B cell (primary cell): Measurements from ENCODE around the gene EFCAB13. TPM values are rescaled to one million over a fixed set of nuclear protein-coding genes. Genes with fewer than 3 reads are reported as not detected.

Experiments
- ATAC-seq: fragments of 200-7000 bp; cut with Tn5 transposase; one replicate; pipeline ENCODE4 v1.10.0; 2021; ENCODE audit warnings: low read depth, mild to moderate bottlenecking, moderate number of reproducible peaks, moderate library complexity
- CTCF ChIA-PET: fragments of 350-600 bp; sonication (Branson Sonifier 250); formaldehyde crosslinking; loops from one replicate; lab custom pipeline; 2021; ENCODE audit warnings: antibody characterized with exemption, inconsistent platforms; lab: Charles Lee
- POLR2A ChIA-PET: fragments of 350-600 bp; sonication (Branson Sonifier 250); formaldehyde crosslinking; loops from one replicate; lab custom pipeline; 2021; ENCODE audit warnings: antibody characterized with exemption; lab: Charles Lee
- DNase-seq: peaks from one replicate; pipeline ENCODE4 v3.0.0; 2013
- H2AFZ ChIP-seq: 2 replicates; pipeline ENCODE4 v1.6.1; 2012; ENCODE audit warnings: mild to moderate bottlenecking, low read depth, low read length; ENCODE audit not compliant: insufficient read depth, poor library complexity, severe bottlenecking
- H3K27ac ChIP-seq, 2 donors: 1 replicate in 1 of 2; 2 replicates in 1 of 2; pipeline ENCODE4 v1.5.1; 2012 to 2013; ENCODE audit warnings: low read length in 2 of 2, mild to moderate bottlenecking in 2 of 2, moderate library complexity in 1 of 2
- H3K27me3 ChIP-seq, 4 experiments: fragments of 200-600 bp in 1 of 4; sonication (generic) in 1 of 4; replicated peaks in 1 of 4; 1 replicate in 2 of 4; 2 replicates in 2 of 4; pipeline versions ENCODE4 v1.6.1 to v1.7.0; 2013 to 2016; ENCODE audit warnings: low read length in 3 of 4, mild to moderate bottlenecking in 2 of 4, mixed read lengths in 1 of 4, moderate library complexity in 1 of 4; ENCODE audit not compliant: insufficient read depth in 4 of 4, control insufficient read depth in 3 of 4; ENCODE audit errors: control extremely low read depth in 1 of 4
- H3K36me3 ChIP-seq, 2 experiments: replicated peaks in 1 of 2; 1 replicate in 1 of 2; 2 replicates in 1 of 2; pipeline versions ENCODE4 v1.6.1 to v1.7.1; 2013; ENCODE audit warnings: low read length in 1 of 2; ENCODE audit not compliant: insufficient read depth in 2 of 2, control insufficient read depth in 1 of 2; ENCODE audit errors: control extremely low read depth in 1 of 2, extremely low read depth in 1 of 2
- H3K4me1 ChIP-seq, 2 donors: fragments of 200-600 bp in 1 of 2; sonication (generic) in 1 of 2; 1 replicate in 1 of 2; 2 replicates in 1 of 2; pipeline versions ENCODE4 v1.5.1 to v1.6.1; 2013 to 2017; ENCODE audit warnings: low read length in 2 of 2; ENCODE audit not compliant: control insufficient read depth in 2 of 2, insufficient read depth in 2 of 2
- H3K4me2 ChIP-seq: replicated peaks from 2 replicates; pipeline ENCODE3; 2012; ENCODE audit warnings: mild to moderate bottlenecking, low read depth, low read length; ENCODE audit not compliant: poor library complexity, severe bottlenecking
- H3K4me3 ChIP-seq, 5 experiments: fragments of 200-600 bp in 1 of 5; sonication (generic) in 1 of 5; 1 replicate in 3 of 5; 2 replicates in 2 of 5; pipeline versions ENCODE4 v1.5.1 to v1.7.0; 2011 to 2016; ENCODE audit warnings: low read length in 4 of 5, mild to moderate bottlenecking in 4 of 5, low read depth in 2 of 5, control low read depth in 1 of 5, moderate library complexity in 1 of 5; ENCODE audit not compliant: insufficient read depth in 1 of 5; ENCODE audit errors: control extremely low read depth in 1 of 5, extremely low read depth in 1 of 5
- H3K79me2 ChIP-seq: fragments of 200-600 bp; sonication (generic); one replicate; pipeline ENCODE4 v1.6.0; 2016; ENCODE audit warnings: low read length; ENCODE audit not compliant: control insufficient read depth, insufficient read depth
- H3K9ac ChIP-seq: fragments of 200-600 bp; sonication (generic); 2 replicates; pipeline ENCODE4 v1.6.1; 2017; ENCODE audit warnings: mild to moderate bottlenecking, low read length, moderate library complexity
- H3K9me3 ChIP-seq, 3 donors: one replicate each; pipeline versions ENCODE4 v1.6.1 to v1.7.1; 2013; ENCODE audit warnings: low read length in 2 of 3; ENCODE audit not compliant: control insufficient read depth in 2 of 3, insufficient read depth in 1 of 3; ENCODE audit errors: control extremely low read depth in 1 of 3
- H4K20me1 ChIP-seq: 2 replicates; pipeline ENCODE4 v1.6.0; 2012; ENCODE audit warnings: mild to moderate bottlenecking, low read length; ENCODE audit not compliant: insufficient read depth, control insufficient read depth, poor library complexity, severe bottlenecking
- H3K27ac Mint-ChIP-seq: one replicate; pipeline ENCODE4 v1.8.0; 2021; ENCODE audit warnings: mixed read lengths
- H3K27me3 Mint-ChIP-seq: one replicate; pipeline ENCODE4 v1.8.0; 2021; ENCODE audit warnings: mixed read lengths
- H3K4me1 Mint-ChIP-seq: one replicate; pipeline ENCODE4 v1.8.0; 2021; ENCODE audit warnings: mixed read lengths
- H3K4me3 Mint-ChIP-seq: one replicate; pipeline ENCODE4 v1.8.0; 2021; ENCODE audit warnings: mixed read lengths
- H3K9me3 Mint-ChIP-seq: one replicate; pipeline ENCODE4 v1.8.0; 2022; ENCODE audit warnings: mixed read lengths; ENCODE audit not compliant: insufficient read depth
- EZH2 ChIP-seq: IDR thresholded peaks from 2 replicates; pipeline ENCODE4 v1.6.1; 2012; ENCODE audit warnings: borderline replicate concordance, low read depth, mild to moderate bottlenecking, moderate library complexity, low read length; ENCODE audit not compliant: insufficient read depth, poor library complexity, severe bottlenecking
- WGBS: methylation state at CpG from one replicate; pipeline ENCODE4 v1.1.5; 2013; ENCODE audit warnings: missing lambda C conversion rate; ENCODE audit not compliant: insufficient coverage; 5-methylcytosine and 5-hydroxymethylcytosine counted together
- intact Hi-C: fragments of 100-400 bp; cut with micrococcal nuclease; formaldehyde crosslinking; loops from one replicate; pipeline ENCODE4 v1.10.0; 2022
- polyA plus RNA-seq: library from polyadenylated mRNA; depleted of rRNA; stranded (reverse); fragments of >200 nt; gene quantifications from 2 replicates; pipeline ENCODE4 v1.2.3, GENCODE V29; 2012
- total RNA-seq, 2 donors: library from RNA; stranded (reverse); fragments of 120-200 nt in 1 of 2; gene quantifications; 1 replicate in 1 of 2; 2 replicates in 1 of 2; pipeline versions ENCODE4 v1.2.3 to v1.2.4, GENCODE V29; 2013 to 2022
- TF ChIP-seq, protein P1 (sequence below): fragments of 200-600 bp; IDR thresholded peaks from one replicate; pipeline ENCODE4 v1.8.0; 2022; ENCODE audit warnings: antibody characterized with exemption, mild to moderate bottlenecking

The EFCAB13 gene
- total and polyA plus RNA-seq, 2 donors (not counting 1 experiment from before 2014, with no cell fraction given): 5.4 to 86.5 TPM

DNA sequence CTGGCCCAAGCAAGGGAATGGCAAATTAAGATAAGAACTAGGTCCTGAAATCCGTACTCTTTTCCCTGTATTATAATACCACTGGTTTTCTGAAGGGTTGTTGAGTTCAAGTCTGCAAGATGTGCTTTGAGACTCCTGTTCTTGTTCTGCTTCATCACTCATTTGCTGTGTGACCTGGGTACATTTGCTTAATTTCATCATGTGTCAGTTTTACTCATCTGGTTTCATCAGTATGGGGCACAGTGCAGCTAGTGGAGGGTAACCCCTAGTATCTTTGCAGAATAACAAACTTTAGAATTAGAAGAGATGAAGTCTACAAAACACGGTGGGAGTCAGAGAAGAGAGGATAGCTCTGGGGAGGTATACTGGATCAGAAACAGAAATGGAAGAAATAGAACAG is 21.9 kb upstream of the EFCAB13 start:
- Mint-ChIP-seq H3K9me3 (peaks cover 5% of the 10 kb centered on the region), H3K27ac (no peak overlapping the region), H3K4me3 (no peak overlapping the region), H3K27me3 (no peaks in the 10 kb centered on the region), H3K4me1 (peaks cover 12% of the 10 kb centered on the region)
- Histone ChIP-seq H2AFZ (no peak overlapping the region), H4K20me1 (no peaks in the 10 kb centered on the region), H3K4me3 (no peak overlapping the region), H3K27ac (no peak overlapping the region), H3K27me3 (no peaks in the 10 kb centered on the region), H3K79me2 (no peaks in the 10 kb centered on the region), H3K9ac (no peak overlapping the region), H3K36me3 (no peaks in the 10 kb centered on the region), H3K9me3 (peaks cover 0 to 8% (median 5%) of the 10 kb centered on the region in 3 donors), H3K4me1 (peaks cover 6% of the 10 kb centered on the region in 2 donors), H3K4me2 (no peak overlapping the region)
- intact Hi-C loops: no loop called here
- DNase-seq (no peak), ATAC-seq (no peak)
- ChIA-PET POLR2A (no interaction called here), CTCF (interaction anchor here (1.0 to 3.4 kb wide), 3 partner anchors 10 to 15 kb away, joined by 3 to 12 read pairs (median 3); no protein-coding TSS in a partner anchor)
- WGBS: no CpG with 5 or more reads among the region's 2 CpGs
- TF ChIP-seq, protein P1, sequence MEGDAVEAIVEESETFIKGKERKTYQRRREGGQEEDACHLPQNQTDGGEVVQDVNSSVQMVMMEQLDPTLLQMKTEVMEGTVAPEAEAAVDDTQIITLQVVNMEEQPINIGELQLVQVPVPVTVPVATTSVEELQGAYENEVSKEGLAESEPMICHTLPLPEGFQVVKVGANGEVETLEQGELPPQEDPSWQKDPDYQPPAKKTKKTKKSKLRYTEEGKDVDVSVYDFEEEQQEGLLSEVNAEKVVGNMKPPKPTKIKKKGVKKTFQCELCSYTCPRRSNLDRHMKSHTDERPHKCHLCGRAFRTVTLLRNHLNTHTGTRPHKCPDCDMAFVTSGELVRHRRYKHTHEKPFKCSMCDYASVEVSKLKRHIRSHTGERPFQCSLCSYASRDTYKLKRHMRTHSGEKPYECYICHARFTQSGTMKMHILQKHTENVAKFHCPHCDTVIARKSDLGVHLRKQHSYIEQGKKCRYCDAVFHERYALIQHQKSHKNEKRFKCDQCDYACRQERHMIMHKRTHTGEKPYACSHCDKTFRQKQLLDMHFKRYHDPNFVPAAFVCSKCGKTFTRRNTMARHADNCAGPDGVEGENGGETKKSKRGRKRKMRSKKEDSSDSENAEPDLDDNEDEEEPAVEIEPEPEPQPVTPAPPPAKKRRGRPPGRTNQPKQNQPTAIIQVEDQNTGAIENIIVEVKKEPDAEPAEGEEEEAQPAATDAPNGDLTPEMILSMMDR: no peak
- no peak for TF ChIP-seq EZH2

DNA sequence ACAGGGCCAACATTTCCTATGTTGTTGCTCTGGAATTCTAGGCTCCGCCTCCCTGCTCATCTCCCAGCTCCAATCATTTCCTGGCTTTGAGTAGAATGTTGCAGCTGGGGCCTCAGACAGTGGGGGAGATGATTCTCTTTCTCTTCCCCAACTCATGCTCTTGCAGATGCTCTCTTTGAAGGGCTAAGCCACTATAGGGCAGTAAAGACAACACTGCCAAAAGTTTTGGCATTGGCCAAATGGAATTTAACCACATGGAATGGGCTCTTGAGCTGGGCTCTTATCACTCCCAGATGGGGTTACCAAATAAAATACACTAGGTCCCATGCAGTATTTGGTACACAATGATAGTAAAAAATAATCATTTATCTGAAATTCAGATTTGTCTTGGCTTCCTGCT is 19.6 kb upstream of the EFCAB13 start:
- Mint-ChIP-seq H3K4me3 (no peak overlapping the region), H3K27ac (no peak overlapping the region), H3K9me3 (peaks cover 5% of the 10 kb centered on the region), H3K27me3 (no peaks in the 10 kb centered on the region), H3K4me1 (peaks cover 12% of the 10 kb centered on the region)
- H4K20me1 ChIP-seq: no peaks in the 10 kb centered on the region
- ChIA-PET CTCF (interaction anchor here (2.1 kb wide), 1 partner anchor 11 kb away, joined by 10 read pairs; no protein-coding TSS in a partner anchor), POLR2A (no interaction called here)
- H3K27me3 ChIP-seq: no peaks in the 10 kb centered on the region
- no peak overlapping the region for H2AFZ ChIP-seq
- WGBS: no CpG with 5 or more reads among the region's 1 CpG
- DNase-seq: no peak
- no peak overlapping the region for H3K4me3 ChIP-seq
- peaks cover 0 to 8% (median 5%) of the 10 kb centered on the region in 3 donors for H3K9me3 ChIP-seq
- no peak overlapping the region for H3K9ac ChIP-seq
- no peak overlapping the region for H3K4me2 ChIP-seq
- no peaks in the 10 kb centered on the region for H3K79me2 ChIP-seq
- ATAC-seq: no peak
- no peak overlapping the region for H3K27ac ChIP-seq
- peaks cover 6% of the 10 kb centered on the region in 2 donors for H3K4me1 ChIP-seq
- H3K36me3 ChIP-seq: no peaks in the 10 kb centered on the region
- intact Hi-C loops: no loop called here
- TF ChIP-seq EZH2: no peak
